ENCODE data around the gene OPCML. TPM values are rescaled to one million over a fixed set of nuclear protein-coding genes. Genes with fewer than 3 reads are reported as not detected.
A peak's percentile ranks its signal among the peaks of the same experiment; 100 is the strongest.

Gene OPCML
- total RNA-seq, 4 donors from 2014 or later = 0.33 TPM; not detected in 3

DNA sequence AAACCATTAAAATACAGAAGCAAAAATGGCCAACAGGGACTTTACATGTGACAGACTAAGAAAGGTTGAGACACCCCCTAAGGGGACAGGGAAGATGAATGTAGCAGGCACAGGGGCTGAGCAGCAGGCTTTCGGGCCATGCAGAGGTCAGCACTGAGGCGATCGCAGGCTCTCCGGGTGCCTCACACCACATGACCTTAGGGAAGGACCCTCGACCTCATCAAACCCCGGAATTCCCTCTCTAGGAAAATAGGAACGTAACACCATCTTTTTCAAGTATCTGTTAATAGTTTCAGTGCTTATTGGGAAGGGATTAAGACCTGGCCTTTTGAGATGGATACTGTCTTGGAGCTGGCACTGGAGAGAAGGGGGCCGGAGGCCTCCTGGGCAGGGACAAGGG is 27.4 kb downstream of the OPCML start:
- intact Hi-C loops (cut with DNase I) = no loop called here
- no peaks in the 10 kb centered on the region for H3K27me3 ChIP-seq
- WGBS, 2 donors = 70 to 75% methylated on average over 8 of the region's 8 CpGs
- TF ChIP-seq, protein P1, sequence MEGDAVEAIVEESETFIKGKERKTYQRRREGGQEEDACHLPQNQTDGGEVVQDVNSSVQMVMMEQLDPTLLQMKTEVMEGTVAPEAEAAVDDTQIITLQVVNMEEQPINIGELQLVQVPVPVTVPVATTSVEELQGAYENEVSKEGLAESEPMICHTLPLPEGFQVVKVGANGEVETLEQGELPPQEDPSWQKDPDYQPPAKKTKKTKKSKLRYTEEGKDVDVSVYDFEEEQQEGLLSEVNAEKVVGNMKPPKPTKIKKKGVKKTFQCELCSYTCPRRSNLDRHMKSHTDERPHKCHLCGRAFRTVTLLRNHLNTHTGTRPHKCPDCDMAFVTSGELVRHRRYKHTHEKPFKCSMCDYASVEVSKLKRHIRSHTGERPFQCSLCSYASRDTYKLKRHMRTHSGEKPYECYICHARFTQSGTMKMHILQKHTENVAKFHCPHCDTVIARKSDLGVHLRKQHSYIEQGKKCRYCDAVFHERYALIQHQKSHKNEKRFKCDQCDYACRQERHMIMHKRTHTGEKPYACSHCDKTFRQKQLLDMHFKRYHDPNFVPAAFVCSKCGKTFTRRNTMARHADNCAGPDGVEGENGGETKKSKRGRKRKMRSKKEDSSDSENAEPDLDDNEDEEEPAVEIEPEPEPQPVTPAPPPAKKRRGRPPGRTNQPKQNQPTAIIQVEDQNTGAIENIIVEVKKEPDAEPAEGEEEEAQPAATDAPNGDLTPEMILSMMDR (IDR thresholded peaks at IDR 0.05) = no peak
- TF ChIP-seq POLR2A (IDR thresholded peaks at IDR 0.05) = no peak
- H3K9me3 ChIP-seq = no peaks in the 10 kb centered on the region
- H3K4me1 ChIP-seq = no peaks in the 10 kb centered on the region
- no peaks in the 10 kb centered on the region for H3K36me3 ChIP-seq
- H3K4me3 ChIP-seq (replicated peaks in 1 of 3) = no peak overlapping the region
- no peak overlapping the region for H3K27ac ChIP-seq
- no peak for DNase-seq

DNA sequence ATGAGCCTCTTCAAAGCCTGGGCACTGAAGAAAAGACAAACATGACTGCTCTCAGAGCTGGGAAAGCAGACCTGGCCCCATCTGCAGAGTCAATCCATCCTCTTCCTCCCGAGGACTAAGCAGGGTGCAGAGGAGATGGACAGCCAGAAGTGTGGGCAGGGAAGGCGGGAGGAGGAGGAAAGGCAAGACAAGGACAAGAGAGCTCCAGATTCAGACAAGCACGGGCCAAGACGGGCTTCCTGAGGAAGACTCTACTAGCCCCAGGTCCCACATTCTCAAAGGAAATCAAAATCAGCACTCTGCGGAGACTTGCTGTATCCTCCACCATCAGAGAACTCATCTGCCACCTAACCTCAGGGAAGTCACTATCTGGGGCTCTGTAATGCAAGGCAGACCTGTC is 28.5 kb downstream of the OPCML start:
- intact Hi-C loops (cut with DNase I) = no loop called here
- WGBS, 2 donors = 52 to 53% methylated on average over 5 of the region's 5 CpGs
- no peak for TF ChIP-seq POLR2A (IDR thresholded peaks at IDR 0.05)
- TF ChIP-seq, protein P1 (IDR thresholded peaks at IDR 0.05) = no peak
- Histone ChIP-seq H3K9me3 (no peaks in the 10 kb centered on the region), H3K4me1 (no peaks in the 10 kb centered on the region), H3K4me3 (replicated peaks in 1 of 3) (no peak overlapping the region), H3K36me3 (no peaks in the 10 kb centered on the region), H3K27ac (no peak overlapping the region), H3K27me3 (no peaks in the 10 kb centered on the region)
- no peak for DNase-seq

DNA sequence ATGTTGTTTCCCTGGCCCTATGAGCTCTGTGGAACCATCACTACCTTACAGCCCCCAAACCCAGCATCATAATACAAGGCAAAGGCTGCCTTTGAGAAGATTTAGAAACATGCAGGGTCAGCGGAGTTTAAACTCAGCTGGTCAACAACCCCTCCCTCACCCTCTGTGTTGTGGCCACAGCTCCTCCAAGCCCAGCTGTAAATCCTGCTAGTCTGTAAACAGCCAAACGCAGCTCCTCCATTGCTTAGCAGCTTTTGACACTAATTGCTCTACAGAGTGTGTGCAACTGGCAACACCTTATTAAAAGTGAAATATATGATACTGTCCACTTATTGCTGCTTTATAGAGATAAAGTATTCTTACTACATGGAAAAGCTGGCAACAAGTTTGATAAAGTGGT is 29.1 kb downstream of the OPCML start:
- no peak overlapping the region for H3K27ac ChIP-seq
- 62 to 69% methylated on average over 2 of the region's 2 CpGs for WGBS, 2 donors
- H3K36me3 ChIP-seq = no peaks in the 10 kb centered on the region
- no peak overlapping the region for H3K4me3 ChIP-seq (replicated peaks in 1 of 3)
- no peak for TF ChIP-seq POLR2A (IDR thresholded peaks at IDR 0.05)
- TF ChIP-seq, protein P1 (IDR thresholded peaks at IDR 0.05) = no peak
- no peaks in the 10 kb centered on the region for H3K9me3 ChIP-seq
- no peaks in the 10 kb centered on the region for H3K27me3 ChIP-seq
- intact Hi-C loops (cut with DNase I) = no loop called here
- no peaks in the 10 kb centered on the region for H3K4me1 ChIP-seq
- DNase-seq = no peak

DNA sequence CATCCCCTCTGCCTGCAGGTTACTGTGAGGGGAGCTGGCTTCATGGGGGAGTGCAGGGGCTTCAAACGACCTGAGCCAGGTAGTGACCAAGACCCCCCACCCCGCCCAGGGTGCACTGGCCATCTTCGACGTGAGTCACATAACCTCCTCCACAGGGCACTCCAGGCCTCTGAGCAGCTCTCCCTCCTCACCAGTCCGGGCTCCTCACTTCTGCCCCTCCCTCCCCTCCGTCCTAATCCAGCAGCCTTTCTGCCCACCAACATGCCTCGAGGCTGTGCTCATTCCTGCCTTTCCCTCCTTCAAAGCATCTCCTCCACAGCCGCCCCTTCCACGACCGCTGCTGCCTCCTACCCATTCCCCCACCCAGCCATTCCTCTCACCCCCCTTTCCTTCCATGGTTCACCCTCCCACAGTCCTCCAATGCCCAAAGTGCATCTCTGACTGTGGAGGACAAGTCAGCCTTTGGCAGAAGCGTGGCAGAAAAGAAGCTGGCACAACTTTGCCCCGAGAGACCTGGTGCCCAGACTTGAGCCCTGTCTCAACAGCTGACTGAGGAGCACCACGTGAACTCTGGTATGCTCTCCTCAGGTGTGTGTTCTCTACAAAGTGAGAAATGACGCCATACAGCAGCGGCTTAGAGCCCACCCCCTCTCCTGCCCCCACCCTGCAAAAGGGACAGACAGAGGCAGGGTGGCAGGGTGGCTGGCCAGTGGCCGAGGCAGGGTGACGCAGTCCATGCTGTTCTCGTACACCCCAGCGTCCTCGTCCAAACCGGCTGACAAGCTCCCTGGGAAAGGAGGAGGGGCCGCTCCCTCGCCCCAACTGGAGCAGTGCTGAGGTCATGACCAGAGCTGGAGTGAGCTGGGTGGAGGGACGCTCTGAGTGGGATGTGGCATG is 30.4 kb downstream of the OPCML start:
- Histone ChIP-seq H3K36me3 (no peaks in the 10 kb centered on the region), H3K27ac (no peak overlapping the region), H3K4me1 (no peaks in the 10 kb centered on the region), H3K4me3 (replicated peaks in 1 of 3) (no peak overlapping the region), H3K27me3 (no peaks in the 10 kb centered on the region), H3K9me3 (no peaks in the 10 kb centered on the region)
- TF ChIP-seq, protein P1 (IDR thresholded peaks at IDR 0.05) = no peak
- no peak for TF ChIP-seq POLR2A (IDR thresholded peaks at IDR 0.05)
- 24 to 33% methylated on average over 21 to 22 of the region's 24 CpGs for whole genome bisulfite sequencing, 2 donors
- intact Hi-C loops (cut with DNase I) = no loop called here
- peak; percentile 37 to 40 for DNase-seq

DNA sequence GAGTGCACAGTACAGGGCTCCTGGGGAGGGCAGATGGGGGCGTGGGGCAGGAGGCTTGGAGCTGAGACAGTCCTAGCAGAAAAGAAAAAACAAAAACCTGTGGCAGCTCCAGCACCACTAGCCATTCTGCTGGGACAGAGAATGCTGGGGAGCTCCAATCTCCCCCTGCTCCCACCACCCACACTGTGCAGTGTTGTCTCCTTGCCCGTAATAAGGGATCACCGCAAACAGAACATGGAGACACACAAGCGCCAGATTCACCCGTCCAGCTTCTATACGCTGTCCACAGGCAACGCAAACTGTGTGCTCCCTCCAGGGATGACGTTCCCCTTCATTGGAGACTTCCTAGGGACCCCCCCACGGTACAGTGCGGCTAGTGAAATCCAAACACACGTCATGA is 31.4 kb downstream of the OPCML start:
- WGBS, 2 donors = 75 to 78% methylated on average over 11 of the region's 11 CpGs
- no peaks in the 10 kb centered on the region for H3K36me3 ChIP-seq
- no peak overlapping the region for H3K27ac ChIP-seq
- intact Hi-C loops (cut with DNase I) = no loop called here
- no peaks in the 10 kb centered on the region for H3K4me1 ChIP-seq
- H3K27me3 ChIP-seq = no peaks in the 10 kb centered on the region
- TF ChIP-seq, protein P1 (IDR thresholded peaks at IDR 0.05) = no peak
- TF ChIP-seq POLR2A (IDR thresholded peaks at IDR 0.05) = no peak
- no peak for DNase-seq
- H3K9me3 ChIP-seq = no peaks in the 10 kb centered on the region
- no peak overlapping the region for H3K4me3 ChIP-seq (replicated peaks in 1 of 3)
